OCI-LY3 (cell line): ENCODE measurements around the gene ZEB1.
A peak's percentile ranks its signal among the peaks of the same experiment; 100 is the strongest.

Experiments used
- H2AFZ ChIP-seq: fragments of 200-600, 300-600 bp; shearing (Covaris generic); 2 replicates; pipeline ENCODE4 v1.6.0; 2014; ENCODE audit warnings: antibody characterized with exemption, low read depth, low read length
- H3K27ac ChIP-seq: fragments of 200-600, 300-600 bp; sonication (generic); 2 replicates; pipeline ENCODE4 v1.5.1; 2014; ENCODE audit warnings: mild to moderate bottlenecking, low read length, moderate library complexity, mixed read lengths
- H3K27me3 ChIP-seq: fragments of 200-600, 300-600 bp; sonication (generic); 2 replicates; pipeline ENCODE4 v1.6.1; 2014; ENCODE audit warnings: low read depth, low read length, mixed read lengths
- H3K36me3 ChIP-seq: fragments of 200-600, 300-600 bp; sonication (generic); replicated peaks from 2 replicates; pipeline ENCODE3; 2014; ENCODE audit warnings: low read depth, low read length, mixed read lengths
- H3K4me1 ChIP-seq: fragments of 300-600, 200-600 bp; sonication (generic); 2 replicates; pipeline ENCODE4 v1.6.1; 2014; ENCODE audit warnings: low read length, mixed read lengths
- H3K4me2 ChIP-seq: fragments of 200-600, 300-600 bp; sonication (generic); 2 replicates; pipeline ENCODE4 v1.6.1; 2014; ENCODE audit warnings: low read length, mixed read lengths
- H3K4me3 ChIP-seq: fragments of 300-600, 200-600 bp; sonication (generic); 2 replicates; pipeline ENCODE4 v1.5.1; 2014; ENCODE audit warnings: antibody characterized with exemption, mild to moderate bottlenecking, low read length, moderate library complexity
- H3K79me2 ChIP-seq: fragments of 300-600, 200-600 bp; shearing (Covaris generic); 2 replicates; pipeline ENCODE4 v1.6.1; 2014; ENCODE audit warnings: mild to moderate bottlenecking, low read length, mixed read lengths
- H3K9ac ChIP-seq: fragments of 300-600, 200-600 bp; shearing (Covaris generic); 2 replicates; pipeline ENCODE4 v1.6.0; 2014; ENCODE audit warnings: mild to moderate bottlenecking, low read length, moderate library complexity
- H3K9me3 ChIP-seq: fragments of 200-600, 300-600 bp; shearing (Covaris generic); 2 replicates; pipeline ENCODE4 v1.6.1; 2014; ENCODE audit warnings: low read length, mixed read lengths; ENCODE audit not compliant: insufficient read depth
- H4K20me1 ChIP-seq: fragments of 200-600, 300-600 bp; sonication (generic); 2 replicates; pipeline ENCODE4 v1.6.1; 2016; ENCODE audit warnings: low read length, mixed read lengths; ENCODE audit not compliant: insufficient read depth
- EZH2phosphoT487 ChIP-seq: fragments of 200-600 bp; shearing (Covaris generic); IDR thresholded peaks from 2 replicates; pipeline ENCODE4 v1.6.1; 2018; ENCODE audit warnings: antibody characterized with exemption, mixed run types, low read depth
- TF ChIP-seq, protein P1 (sequence below): fragments of 200-600, 300-600 bp; sonication (generic); IDR thresholded peaks from 2 replicates; pipeline ENCODE4 v1.5.1; 2014; ENCODE audit warnings: antibody characterized with exemption, low read length, low read depth

ZEB1 gene

DNA sequence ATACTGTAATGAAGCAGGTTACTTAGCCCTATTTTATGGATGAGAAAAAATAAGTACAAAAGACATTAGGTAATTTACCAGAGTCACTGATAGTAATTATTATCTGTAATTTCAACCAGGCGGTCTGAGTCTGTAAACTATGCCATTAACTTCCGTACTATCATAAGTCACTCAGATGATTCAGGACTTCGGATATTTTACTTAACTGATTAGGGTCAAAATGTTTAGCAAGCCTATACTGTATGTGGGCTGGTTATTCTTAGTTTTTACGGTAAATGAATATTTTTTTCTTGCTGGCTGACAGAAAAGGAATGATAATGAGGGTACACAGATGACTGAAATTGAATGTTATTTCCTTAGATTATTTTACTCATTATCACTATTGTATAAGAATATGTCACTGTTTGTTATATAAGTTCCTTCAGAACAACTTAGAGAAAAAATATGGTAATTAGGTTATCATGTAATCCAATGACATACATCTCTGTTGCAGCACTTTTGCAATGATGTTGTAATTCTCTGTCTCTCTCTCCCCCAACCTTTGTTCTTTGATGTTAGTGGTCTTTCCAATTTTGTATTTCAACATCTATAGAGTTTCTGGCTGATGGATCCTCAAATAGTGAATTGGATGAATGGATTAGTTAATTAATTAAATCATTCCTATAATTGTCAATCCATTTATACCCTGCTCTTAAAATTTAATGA, 165.6 kb downstream of the ZEB1 start:
- Histone ChIP-seq H3K27me3 (no peaks in the 10 kb centered on the region), H3K4me1 (no peaks in the 10 kb centered on the region), H3K36me3 (no peaks in the 10 kb centered on the region), H3K4me3 (no peak overlapping the region), H3K27ac (no peak overlapping the region), H3K9ac (no peak overlapping the region), H3K79me2 (peaks cover 12% of the 10 kb centered on the region; the same call in 1 of the 2 replicates), H3K4me2 (no peak overlapping the region), H2AFZ (no peak overlapping the region), H3K9me3 (no peaks in the 10 kb centered on the region), H4K20me1 (0 out of 2 replicates have a peak, but pooled peaks cover 5% of the 10 kb centered on the region)
- no peak for TF ChIP-seq EZH2phosphoT487
- TF ChIP-seq, protein P1, sequence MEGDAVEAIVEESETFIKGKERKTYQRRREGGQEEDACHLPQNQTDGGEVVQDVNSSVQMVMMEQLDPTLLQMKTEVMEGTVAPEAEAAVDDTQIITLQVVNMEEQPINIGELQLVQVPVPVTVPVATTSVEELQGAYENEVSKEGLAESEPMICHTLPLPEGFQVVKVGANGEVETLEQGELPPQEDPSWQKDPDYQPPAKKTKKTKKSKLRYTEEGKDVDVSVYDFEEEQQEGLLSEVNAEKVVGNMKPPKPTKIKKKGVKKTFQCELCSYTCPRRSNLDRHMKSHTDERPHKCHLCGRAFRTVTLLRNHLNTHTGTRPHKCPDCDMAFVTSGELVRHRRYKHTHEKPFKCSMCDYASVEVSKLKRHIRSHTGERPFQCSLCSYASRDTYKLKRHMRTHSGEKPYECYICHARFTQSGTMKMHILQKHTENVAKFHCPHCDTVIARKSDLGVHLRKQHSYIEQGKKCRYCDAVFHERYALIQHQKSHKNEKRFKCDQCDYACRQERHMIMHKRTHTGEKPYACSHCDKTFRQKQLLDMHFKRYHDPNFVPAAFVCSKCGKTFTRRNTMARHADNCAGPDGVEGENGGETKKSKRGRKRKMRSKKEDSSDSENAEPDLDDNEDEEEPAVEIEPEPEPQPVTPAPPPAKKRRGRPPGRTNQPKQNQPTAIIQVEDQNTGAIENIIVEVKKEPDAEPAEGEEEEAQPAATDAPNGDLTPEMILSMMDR = no peak

DNA sequence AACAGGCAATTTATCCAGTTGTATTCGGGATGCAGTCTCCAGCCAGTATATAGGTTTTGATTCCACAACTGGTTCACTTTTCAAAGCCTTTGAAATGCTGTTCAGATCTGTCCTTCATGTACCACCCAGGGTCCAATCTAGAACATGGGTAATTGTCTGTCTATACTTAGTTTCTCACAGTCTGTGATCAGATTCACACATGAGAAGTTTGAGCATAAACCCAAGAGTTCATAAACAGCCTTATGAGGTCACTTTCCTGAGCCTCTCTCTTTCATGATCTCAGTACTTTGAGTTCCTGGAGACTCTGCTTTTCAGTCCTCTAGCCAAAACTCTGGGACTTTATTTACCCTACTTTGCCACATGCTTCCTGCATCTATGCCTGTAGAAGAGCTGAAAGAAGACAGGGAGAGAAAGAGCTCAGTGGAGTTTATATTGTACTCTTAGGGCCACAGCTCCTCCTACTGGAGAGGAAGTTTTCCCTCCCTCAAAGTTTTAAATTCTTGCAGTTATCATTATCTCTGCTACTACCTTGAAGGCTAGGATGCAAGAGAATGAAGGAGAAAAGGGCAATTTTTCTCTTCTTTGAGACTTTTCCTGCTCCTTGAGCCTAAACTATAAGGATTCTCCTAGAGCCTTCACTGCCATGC, 172.0 kb downstream of the ZEB1 start:
- H3K9ac ChIP-seq = no peak overlapping the region
- H3K79me2 ChIP-seq = peaks cover 18% of the 10 kb centered on the region
- H3K4me1 ChIP-seq = peaks cover 19% of the 10 kb centered on the region
- H3K4me3 ChIP-seq = no peak overlapping the region
- no peak overlapping the region for H2AFZ ChIP-seq
- no peaks in the 10 kb centered on the region for H3K9me3 ChIP-seq
- peaks cover 12% of the 10 kb centered on the region; the same call in 1 of the 2 replicates for H4K20me1 ChIP-seq
- H3K27ac ChIP-seq = no peak overlapping the region
- no peaks in the 10 kb centered on the region for H3K36me3 ChIP-seq
- H3K27me3 ChIP-seq = no peaks in the 10 kb centered on the region
- no peak for TF ChIP-seq EZH2phosphoT487
- TF ChIP-seq, protein P1 = peak; percentile 62
- H3K4me2 ChIP-seq = no peak overlapping the region

DNA sequence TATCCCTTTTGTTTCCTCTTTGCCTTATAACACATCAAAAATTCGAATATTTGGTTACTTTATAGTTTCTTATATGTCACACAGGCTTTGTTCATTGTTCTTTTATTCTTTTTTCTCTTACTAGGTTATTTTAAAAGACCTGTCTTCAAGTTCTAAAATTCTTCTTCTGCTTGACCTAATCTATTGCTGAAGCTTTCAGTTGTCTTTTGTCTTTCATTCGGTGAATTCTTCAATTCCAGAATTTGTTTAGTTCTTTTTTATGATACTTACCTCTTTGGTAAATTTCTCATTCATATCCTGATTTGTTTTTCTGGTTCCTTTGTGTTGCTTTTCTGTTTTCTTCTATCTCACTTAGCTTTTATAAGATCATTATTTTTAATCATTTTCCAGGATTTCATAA, 188.4 kb downstream of the ZEB1 start:
- peaks cover 63% of the 10 kb centered on the region for H3K36me3 ChIP-seq
- H3K9ac ChIP-seq = no peak overlapping the region
- no peak overlapping the region for H2AFZ ChIP-seq
- peaks cover 8% of the 10 kb centered on the region; the same call in 1 of the 2 replicates for H3K79me2 ChIP-seq
- no peak overlapping the region for H3K27ac ChIP-seq
- no peaks in the 10 kb centered on the region for H3K4me1 ChIP-seq
- H4K20me1 ChIP-seq = no peaks in the 10 kb centered on the region
- H3K4me2 ChIP-seq = no peak overlapping the region
- no peak overlapping the region for H3K4me3 ChIP-seq
- H3K27me3 ChIP-seq = no peaks in the 10 kb centered on the region
- H3K9me3 ChIP-seq = peaks cover 14% of the 10 kb centered on the region
- TF ChIP-seq, protein P1 = no peak
- TF ChIP-seq EZH2phosphoT487 = no peak

DNA sequence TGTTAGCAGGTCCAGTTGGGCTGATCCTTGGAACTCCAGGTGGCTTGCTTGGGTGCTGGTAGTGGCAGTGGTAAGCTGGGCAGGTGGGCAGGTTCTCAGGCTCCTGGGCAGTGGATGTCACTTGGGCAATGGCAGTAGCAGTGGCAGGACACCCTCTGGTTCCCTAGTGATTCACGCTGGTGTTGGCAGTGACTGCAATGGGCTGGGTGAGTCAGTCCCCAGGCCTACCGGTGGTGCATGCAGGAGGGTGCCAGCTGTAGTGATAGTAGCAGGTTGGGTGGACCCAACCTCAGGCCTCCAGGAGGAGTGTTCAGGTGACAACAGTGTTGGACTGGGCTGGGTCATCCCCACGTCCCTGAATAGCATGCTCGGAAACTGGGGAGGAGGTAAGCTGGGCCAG, 189.2 kb downstream of the ZEB1 start:
- peaks cover 61% of the 10 kb centered on the region for H3K36me3 ChIP-seq
- no peaks in the 10 kb centered on the region for H4K20me1 ChIP-seq
- H3K4me1 ChIP-seq = no peaks in the 10 kb centered on the region
- H3K4me3 ChIP-seq = no peak overlapping the region
- no peak overlapping the region for H3K9ac ChIP-seq
- H3K79me2 ChIP-seq = peaks cover 8% of the 10 kb centered on the region; the same call in 1 of the 2 replicates
- peaks cover 14% of the 10 kb centered on the region for H3K9me3 ChIP-seq
- H3K27ac ChIP-seq = no peak overlapping the region
- H3K27me3 ChIP-seq = no peaks in the 10 kb centered on the region
- no peak overlapping the region for H2AFZ ChIP-seq
- TF ChIP-seq, protein P1 = no peak
- no peak for TF ChIP-seq EZH2phosphoT487
- H3K4me2 ChIP-seq = no peak overlapping the region
